Caco-2 (cell line): ENCODE results near the gene CSNK1A1. TPM values are rescaled to one million over a fixed set of nuclear protein-coding genes. Genes with fewer than 3 reads are reported as not detected.

Source experiments
- BruUV-seq: library from RNA; stranded (reverse); fragments of 400-500 nt; replicated peaks from 2 replicates; lab custom pipeline; 2021; lab: Mats Ljungman, UMichigan
- CTCF ChIA-PET: fragments of 300-600 bp; sonication (Branson Sonifier 250); formaldehyde crosslinking; loops from one replicate; lab custom pipeline; 2022; ENCODE audit warnings: antibody characterized with exemption; lab: Charles Lee
- POLR2A ChIA-PET: fragments of 300-600 bp; sonication (Branson Sonifier 250); formaldehyde crosslinking; loops from one replicate; lab custom pipeline; 2022; ENCODE audit warnings: antibody characterized with exemption; lab: Charles Lee
- DNase-seq, 2 experiments: peaks; one replicate each; pipeline versions ENCODE4 v3.0.0 to v3.0.0-alpha.2; 2020 to 2022
- H3K27me3 ChIP-seq: replicated peaks from 2 replicates; pipeline ENCODE4 v1.6.0; 2011; ENCODE audit warnings: low read length; ENCODE audit not compliant: control insufficient read depth, insufficient read depth
- H3K36me3 ChIP-seq: 2 replicates; pipeline ENCODE4 v1.5.1; 2011; ENCODE audit warnings: low read length; ENCODE audit not compliant: control insufficient read depth, insufficient read depth
- H3K4me1 ChIP-seq: fragments of 250-450 bp; sonication (Bioruptor Pico); 2 replicates; pipeline ENCODE4 v1.5.1; 2020; ENCODE audit warnings: mild to moderate bottlenecking
- H3K4me3 ChIP-seq: 2 replicates; pipeline ENCODE4 v1.5.1; 2011; ENCODE audit warnings: low read depth, mild to moderate bottlenecking, control low read depth, low read length
- H3K9me3 ChIP-seq: fragments of 250-450 bp; sonication (Bioruptor Pico); 2 replicates; pipeline ENCODE4 v1.5.1; 2020; ENCODE audit warnings: mild to moderate bottlenecking, moderate library complexity
- H3K27ac Mint-ChIP-seq: one replicate; pipeline ENCODE4 v1.8.0; 2022; ENCODE audit warnings: mixed read lengths; ENCODE audit not compliant: unreplicated experiment
- H3K27me3 Mint-ChIP-seq: one replicate; pipeline ENCODE4 v1.8.0; 2022; ENCODE audit warnings: mixed read lengths; ENCODE audit not compliant: insufficient read depth, unreplicated experiment
- H3K36me3 Mint-ChIP-seq: one replicate; pipeline ENCODE4 v1.8.0; 2022; ENCODE audit warnings: mild to moderate bottlenecking, mixed read lengths; ENCODE audit not compliant: insufficient read depth, unreplicated experiment
- H3K4me1 Mint-ChIP-seq: one replicate; pipeline ENCODE4 v1.8.0; 2022; ENCODE audit warnings: low read depth, mixed read lengths; ENCODE audit not compliant: unreplicated experiment
- H3K4me3 Mint-ChIP-seq: one replicate; pipeline ENCODE4 v1.8.0; 2022; ENCODE audit warnings: mild to moderate bottlenecking, moderate library complexity, mixed read lengths; ENCODE audit not compliant: unreplicated experiment
- H3K9me3 Mint-ChIP-seq: one replicate; pipeline ENCODE4 v1.8.0; 2022; ENCODE audit warnings: mixed read lengths; ENCODE audit not compliant: unreplicated experiment
- intact Hi-C: fragments of 100-400 bp; cut with micrococcal nuclease; formaldehyde crosslinking; loops from one replicate; pipeline ENCODE4 v1.10.0; 2022; ENCODE audit not compliant: unreplicated experiment
- total RNA-seq: library from RNA; stranded (reverse); gene quantifications from 2 replicates; pipeline ENCODE4 v1.2.3, GENCODE V29; 2022
- TF ChIP-seq, protein P1 (sequence below), 2 experiments: fragments of 200-600 bp in 1 of 2; IDR thresholded peaks; 1 replicate in 1 of 2; 2 replicates in 1 of 2; pipeline versions ENCODE4 v1.5.1 to v1.8.0; 2011 to 2022; ENCODE audit warnings: antibody characterized with exemption in 1 of 2, control low read depth in 1 of 2, inconsistent platforms in 1 of 2, low read depth in 1 of 2, low read length in 1 of 2, mild to moderate bottlenecking in 1 of 2, moderate library complexity in 1 of 2; ENCODE audit not compliant: insufficient read depth in 1 of 2, severe bottlenecking in 1 of 2, unreplicated experiment in 1 of 2

CSNK1A1 gene
- total RNA-seq, 1 experiment from 2014 or later: 264 TPM

DNA sequence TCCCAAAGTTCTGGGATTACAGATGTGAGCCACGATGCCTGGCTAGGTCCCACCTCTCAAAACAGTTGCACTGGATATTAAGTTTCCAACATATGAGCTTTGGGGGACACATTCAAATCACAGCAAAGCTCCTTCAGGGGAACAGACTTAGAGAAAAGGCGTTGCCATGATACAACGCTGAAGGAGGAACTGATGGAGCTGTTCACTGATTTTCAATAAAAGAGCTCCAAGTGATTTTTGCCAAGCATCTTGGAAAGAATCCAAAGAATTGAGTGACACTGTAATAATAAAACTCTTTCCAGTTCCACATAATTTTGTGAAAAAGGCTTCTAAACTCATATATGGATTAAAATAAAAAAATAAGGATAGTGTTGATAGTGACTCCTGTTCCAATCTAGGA lies 72.5 kb downstream of the CSNK1A1 start:
- H3K9me3 Mint-ChIP-seq: no peaks in the 10 kb centered on the region
- peaks cover 26% of the 10 kb centered on the region for H3K4me1 Mint-ChIP-seq
- intact Hi-C loops: no loop called here

DNA sequence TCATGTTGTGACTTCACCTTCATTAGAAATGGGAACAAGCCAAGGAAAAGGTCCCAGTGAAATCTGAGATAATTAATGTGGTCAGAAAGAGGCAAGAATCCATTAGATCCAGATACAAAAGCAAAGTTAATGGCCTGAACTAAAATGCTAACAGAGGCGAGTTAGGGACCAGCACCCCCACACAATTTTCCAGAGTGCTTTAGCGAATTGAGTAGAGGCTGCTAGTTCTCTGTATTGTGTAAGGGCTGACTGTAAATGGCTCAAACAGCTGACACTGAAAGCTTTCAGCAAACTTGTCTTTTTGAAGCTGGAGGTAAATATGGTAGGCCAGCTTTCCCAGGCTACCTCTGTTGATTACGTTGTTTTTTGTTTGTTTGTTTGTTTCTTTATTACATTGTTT lies 75.5 kb downstream of the CSNK1A1 start:
- TF ChIP-seq, protein P1, sequence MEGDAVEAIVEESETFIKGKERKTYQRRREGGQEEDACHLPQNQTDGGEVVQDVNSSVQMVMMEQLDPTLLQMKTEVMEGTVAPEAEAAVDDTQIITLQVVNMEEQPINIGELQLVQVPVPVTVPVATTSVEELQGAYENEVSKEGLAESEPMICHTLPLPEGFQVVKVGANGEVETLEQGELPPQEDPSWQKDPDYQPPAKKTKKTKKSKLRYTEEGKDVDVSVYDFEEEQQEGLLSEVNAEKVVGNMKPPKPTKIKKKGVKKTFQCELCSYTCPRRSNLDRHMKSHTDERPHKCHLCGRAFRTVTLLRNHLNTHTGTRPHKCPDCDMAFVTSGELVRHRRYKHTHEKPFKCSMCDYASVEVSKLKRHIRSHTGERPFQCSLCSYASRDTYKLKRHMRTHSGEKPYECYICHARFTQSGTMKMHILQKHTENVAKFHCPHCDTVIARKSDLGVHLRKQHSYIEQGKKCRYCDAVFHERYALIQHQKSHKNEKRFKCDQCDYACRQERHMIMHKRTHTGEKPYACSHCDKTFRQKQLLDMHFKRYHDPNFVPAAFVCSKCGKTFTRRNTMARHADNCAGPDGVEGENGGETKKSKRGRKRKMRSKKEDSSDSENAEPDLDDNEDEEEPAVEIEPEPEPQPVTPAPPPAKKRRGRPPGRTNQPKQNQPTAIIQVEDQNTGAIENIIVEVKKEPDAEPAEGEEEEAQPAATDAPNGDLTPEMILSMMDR (IDR thresholded peaks at IDR 0.05; ENCODE audit: insufficient read depth in 1 of 2, low read depth in 1 of 2, low read length in 1 of 2, severe bottlenecking in 1 of 2, unreplicated experiment in 1 of 2): no peak
- H3K9me3 ChIP-seq: no peaks in the 10 kb centered on the region
- ChIA-PET CTCF (interaction anchor here (1.0 to 1.1 kb wide), 2 partner anchors 9 to 30 kb away, joined by 3 to 4 read pairs; no protein-coding TSS in a partner anchor), POLR2A (interaction anchor here (0.6 to 1.1 kb wide), 2 partner anchors 10 to 75 kb away, joined by 3 read pairs; partner anchors contain the start of gene CSNK1A1)
- Mint-ChIP-seq H3K36me3 (no peaks in the 10 kb centered on the region), H3K4me1 (peaks cover 19% of the 10 kb centered on the region), H3K27me3 (no peaks in the 10 kb centered on the region), H3K27ac (no peak overlapping the region), H3K9me3 (no peaks in the 10 kb centered on the region), H3K4me3 (no peak overlapping the region)
- H3K27me3 ChIP-seq: no peaks in the 10 kb centered on the region
- H3K4me3 ChIP-seq: no peak overlapping the region
- intact Hi-C loops: no loop called here
- no peaks in the 10 kb centered on the region for H3K36me3 ChIP-seq
- peaks cover 20% of the 10 kb centered on the region for H3K4me1 ChIP-seq
- DNase-seq: no peak
- BruUV-seq: no TSS peak

More for the DNA sequence above, 72.5 kb downstream of the CSNK1A1 start:
- Mint-ChIP-seq H3K27me3 (no peaks in the 10 kb centered on the region), H3K36me3 (peaks cover 10% of the 10 kb centered on the region), H3K27ac (no peak overlapping the region), H3K4me3 (no peak overlapping the region)
- Histone ChIP-seq H3K9me3 (no peaks in the 10 kb centered on the region), H3K27me3 (no peaks in the 10 kb centered on the region), H3K36me3 (no peaks in the 10 kb centered on the region), H3K4me3 (no peak overlapping the region), H3K4me1 (peaks cover 21% of the 10 kb centered on the region)
- no TSS peak for BruUV-seq
- TF ChIP-seq, protein P1 (IDR thresholded peaks at IDR 0.05; ENCODE audit: insufficient read depth in 1 of 2, low read depth in 1 of 2, low read length in 1 of 2, severe bottlenecking in 1 of 2, unreplicated experiment in 1 of 2): no peak
- ChIA-PET CTCF (no interaction called here), POLR2A (no interaction called here)
- no peak for DNase-seq

DNA sequence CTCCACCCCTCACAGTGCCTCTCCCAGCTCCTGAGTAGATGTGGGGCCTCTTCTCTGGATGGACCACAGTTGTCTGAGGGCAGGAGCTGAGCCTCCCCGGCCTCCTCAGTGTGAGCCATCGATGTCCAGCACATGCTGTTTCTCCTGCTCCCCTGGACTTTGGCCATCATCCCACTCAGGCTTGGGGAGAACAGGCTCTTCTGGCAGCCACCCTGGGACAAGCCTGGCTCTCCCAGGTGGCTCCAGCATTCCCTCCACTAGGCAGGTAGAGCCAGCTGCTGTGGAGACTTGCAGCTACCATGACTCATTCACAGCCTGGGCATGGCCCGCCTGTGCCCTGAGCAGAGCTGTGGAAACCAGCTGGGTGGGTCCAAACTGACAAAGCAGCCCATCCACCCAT lies 77.0 kb downstream of the CSNK1A1 start:
- Mint-ChIP-seq H3K27me3 (no peaks in the 10 kb centered on the region), H3K4me3 (no peak overlapping the region), H3K4me1 (peaks cover 19% of the 10 kb centered on the region), H3K27ac (no peak overlapping the region), H3K9me3 (no peaks in the 10 kb centered on the region), H3K36me3 (no peaks in the 10 kb centered on the region)
- no peak for DNase-seq
- Histone ChIP-seq H3K4me3 (no peak overlapping the region), H3K9me3 (no peaks in the 10 kb centered on the region), H3K27me3 (no peaks in the 10 kb centered on the region), H3K4me1 (peaks cover 20% of the 10 kb centered on the region), H3K36me3 (no peaks in the 10 kb centered on the region)
- BruUV-seq: no TSS peak
- ChIA-PET POLR2A (no interaction called here), CTCF (interaction anchor here (0.8 to 1.5 kb wide), 3 partner anchors 22 to 40 kb away, joined by 3 to 4 read pairs (median 3); no protein-coding TSS in a partner anchor)
- TF ChIP-seq, protein P1 (IDR thresholded peaks at IDR 0.05; ENCODE audit: insufficient read depth in 1 of 2, low read depth in 1 of 2, low read length in 1 of 2, severe bottlenecking in 1 of 2, unreplicated experiment in 1 of 2): no peak
- intact Hi-C loops: no loop called here
